GM12878 (cell line): ENCODE data around the gene TET1. TPM values are rescaled to one million over a fixed set of nuclear protein-coding genes. Genes with fewer than 3 reads are reported as not detected.

Source experiments
- ATAC-seq: fragments of 200-7000 bp; cut with Tn5 transposase; 3 replicates; pipeline ENCODE4 v1.9.1; 2020; ENCODE audit warnings: mild to moderate bottlenecking, moderate library complexity
- BruUV-seq: library from RNA; stranded (reverse); fragments of 400-500 nt; replicated peaks from 2 replicates; lab custom pipeline; 2021; lab: Mats Ljungman, UMichigan
- CTCF ChIA-PET: fragments of 300-600 bp; sonication (Branson Sonifier 250); formaldehyde crosslinking; extraction: SDS; loops from one replicate; lab custom pipeline; 2021; ENCODE audit warnings: inconsistent platforms; lab: Yijun Ruan, JAX
- POLR2A ChIA-PET: fragments of 350-600 bp; formaldehyde crosslinking; extraction: SDS; loops from one replicate; lab custom pipeline; 2021; ENCODE audit warnings: inconsistent platforms; lab: Charles Lee
- RAD21 ChIA-PET: fragments of 300-600 bp; sonication (Branson Sonifier 250); formaldehyde crosslinking; loops from one replicate; lab custom pipeline; 2023; ENCODE audit warnings: antibody characterized with exemption; ENCODE audit not compliant: unreplicated experiment; lab: Charles Lee
- SMC1A ChIA-PET: fragments of 300-600 bp; sonication (Branson Sonifier 250); formaldehyde crosslinking; loops from one replicate; lab custom pipeline; 2023; ENCODE audit not compliant: unreplicated experiment, uncharacterized antibody; lab: Charles Lee
- DNase-seq: peaks from one replicate; pipeline ENCODE4 v3.0.0-alpha.2; 2011; ENCODE audit warnings: low read depth, low spot score
- FAIRE-seq: peaks from 3 replicates; lab custom pipeline; 2011; peaks lifted over from hg19 to GRCh38; lab: Jason Lieb, UNC
- H2AFZ ChIP-seq: 2 replicates; pipeline ENCODE4 v1.6.0; 2011; ENCODE audit warnings: low read depth, low read length, control low read depth; ENCODE audit not compliant: control insufficient read depth
- H3K27ac ChIP-seq: 2 replicates; pipeline ENCODE4 v1.5.1; 2011; ENCODE audit warnings: control low read depth; ENCODE audit not compliant: control insufficient read depth, insufficient read depth
- H3K27me3 ChIP-seq, 2 experiments: replicated peaks in 1 of 2; 2 replicates each; pipeline versions ENCODE4 v1.6.0 to v1.6.1; 2011; ENCODE audit warnings: low read length in 1 of 2; ENCODE audit not compliant: control insufficient read depth in 2 of 2, insufficient read depth in 2 of 2
- H3K36me3 ChIP-seq, 2 experiments: 2 replicates each; pipeline ENCODE4 v1.5.1; 2011; ENCODE audit warnings: low read length in 1 of 2; ENCODE audit not compliant: control insufficient read depth in 2 of 2, insufficient read depth in 2 of 2
- H3K4me1 ChIP-seq: 2 replicates; pipeline ENCODE4 v1.6.1; 2011; ENCODE audit warnings: mild to moderate bottlenecking, low read length, moderate library complexity, mixed read lengths; ENCODE audit not compliant: control insufficient read depth, insufficient read depth
- H3K4me2 ChIP-seq: 2 replicates; pipeline ENCODE4 v1.6.0; 2011; ENCODE audit warnings: control low read depth; ENCODE audit not compliant: control insufficient read depth, insufficient read depth
- H3K4me3 ChIP-seq: fragments of 200-600 bp; sonication (generic); 2 replicates; pipeline ENCODE4 v1.5.1; 2016
- H3K79me2 ChIP-seq: 2 replicates; pipeline ENCODE4 v1.6.0; 2011; ENCODE audit warnings: low read length; ENCODE audit not compliant: control insufficient read depth, insufficient read depth
- H3K9ac ChIP-seq: 2 replicates; pipeline ENCODE4 v1.8.0; 2011; ENCODE audit warnings: low read length, control low read depth, mixed read lengths; ENCODE audit not compliant: control insufficient read depth, insufficient read depth
- H3K9me3 ChIP-seq: replicated peaks from 3 replicates; pipeline ENCODE4 v1.5.1; 2011; ENCODE audit warnings: mild to moderate bottlenecking, low read length; ENCODE audit not compliant: control insufficient read depth, insufficient read depth
- H4K20me1 ChIP-seq: 2 replicates; pipeline ENCODE4 v1.6.0; 2011; ENCODE audit not compliant: control insufficient read depth, insufficient read depth
- E2F8 ChIP-seq: fragments of 450-650 bp; IDR thresholded peaks from 2 replicates; pipeline ENCODE4 v1.6.1; 2018; ENCODE audit warnings: mild to moderate bottlenecking, low read depth, moderate library complexity; ENCODE audit not compliant: partially characterized antibody
- ESRRA ChIP-seq: IDR thresholded peaks from 2 replicates; pipeline ENCODE4 v1.6.1; 2012; ENCODE audit warnings: mild to moderate bottlenecking, low read length, improper control_type of control experiment
- GATAD2B ChIP-seq: fragments of 450-650 bp; conservative IDR thresholded peaks from 2 replicates; pipeline ENCODE4 v1.6.1; 2017; ENCODE audit warnings: low read depth, mild to moderate bottlenecking, moderate library complexity
- WGBS: methylation state at CpG from one replicate; pipeline ENCODE4 v1.1.6; 2016; ENCODE audit warnings: low lambda C conversion rate; ENCODE audit not compliant: insufficient replicate concordance, insufficient coverage; ENCODE audit errors: missing lambda C conversion rate; 5-methylcytosine and 5-hydroxymethylcytosine counted together
- in situ Hi-C: fragments of 300-500 bp; cut with MboI; formaldehyde crosslinking; loops from 9 replicates; pipeline ENCODE4 v1.14.3; 2018; ENCODE audit warnings: mixed read lengths
- intact Hi-C: fragments of 100-400 bp; cut with micrococcal nuclease; formaldehyde crosslinking; loops from one replicate; pipeline ENCODE4 v1.14.2; 2022; ENCODE audit not compliant: unreplicated experiment
- polyA plus RNA-seq, 11 experiments: library from polyadenylated mRNA; depleted of rRNA in 4 of 11; unstranded in 6 of 11; stranded (reverse) in 5 of 11; fragments of >200 nt; fragmentation: Nextera tagmentation in 4 of 11; fragmentation: Illumina TruSeq in 1 of 11; extraction: Ambion mirVana in 4 of 11; extraction: Trizol in 1 of 11; gene quantifications; 1 replicate in 1 of 11; 2 replicates in 10 of 11; pipeline versions ENCODE4 v1.2.1 to v1.2.3, GENCODE V29; 2011 to 2016; ENCODE audit warnings: inconsistent platforms in 2 of 11, missing spikeins in 2 of 11, low read depth in 1 of 11
- total RNA-seq, 4 experiments: library from RNA; depleted of rRNA in 3 of 4; stranded (reverse); fragments of >200 nt in 3 of 4; fragmentation: Illumina TruSeq in 1 of 4; extraction: Trizol in 1 of 4; gene quantifications; 2 replicates each; pipeline versions ENCODE4 v1.2.1 to v1.2.3, GENCODE V29; 2013 to 2021
- TF ChIP-seq, protein P1 (sequence below): fragments of 450-650 bp; formaldehyde crosslinking; IDR thresholded peaks from 2 replicates; pipeline ENCODE4 v1.5.0; 2022; ENCODE audit warnings: mild to moderate bottlenecking, missing genetic modification characterization

The TET1 gene
- total and polyA plus RNA-seq, 10 of the 15 experiments (the other 5 are each of a cell fraction or from before 2014, with no cell fraction given): 0.22 to 1.4 (median 0.60) TPM

DNA sequence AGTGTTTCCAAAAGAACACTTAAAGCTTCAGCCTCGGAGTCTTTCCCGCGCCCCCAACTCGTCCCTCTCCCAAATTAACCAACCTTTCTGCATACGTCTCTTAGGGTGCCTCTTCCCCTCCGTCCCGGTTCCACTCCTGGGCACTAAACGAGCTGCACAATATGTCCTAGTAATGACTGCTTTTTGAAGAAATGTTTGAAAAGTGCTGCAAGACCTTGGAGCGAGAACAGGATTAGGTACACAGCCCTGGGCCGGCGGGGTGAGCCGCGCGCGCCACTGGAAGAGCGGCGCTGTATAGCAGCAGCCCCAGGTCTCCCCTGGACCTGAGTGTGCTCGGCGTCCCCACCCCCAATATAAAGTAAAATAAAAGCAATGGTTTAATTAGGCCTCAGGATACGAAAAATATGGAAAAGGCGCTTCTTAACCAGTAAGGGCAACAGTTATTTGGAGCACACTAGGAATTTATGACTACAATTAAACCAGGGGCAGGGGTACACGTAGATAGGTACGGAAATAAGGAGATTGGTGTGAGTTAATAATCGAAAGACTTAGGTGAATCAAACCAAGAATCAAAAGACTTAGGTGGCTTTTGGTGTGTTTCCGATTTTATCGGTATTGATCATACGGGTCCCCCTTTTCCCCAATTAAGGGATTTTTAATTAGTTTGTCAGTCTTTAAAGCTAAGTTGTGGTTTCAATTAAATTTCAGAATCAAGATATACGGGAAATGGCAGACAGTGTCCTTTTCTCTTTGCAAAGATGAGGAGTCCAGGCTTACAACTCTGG, 1.9 kb downstream of the TET1 start:
- no peaks in the 10 kb centered on the region for H3K36me3 ChIP-seq
- no peak for DNase-seq
- no TSS peak for BruUV-seq
- CTCF ChIA-PET: no interaction called here
- POLR2A ChIA-PET: no interaction called here
- H3K79me2 ChIP-seq: no peaks in the 10 kb centered on the region
- RAD21 ChIA-PET: no interaction called here
- intact Hi-C loops (no loop called here), in situ Hi-C loops (no loop called here)
- ATAC-seq: no peak
- TF ChIP-seq, protein P1, sequence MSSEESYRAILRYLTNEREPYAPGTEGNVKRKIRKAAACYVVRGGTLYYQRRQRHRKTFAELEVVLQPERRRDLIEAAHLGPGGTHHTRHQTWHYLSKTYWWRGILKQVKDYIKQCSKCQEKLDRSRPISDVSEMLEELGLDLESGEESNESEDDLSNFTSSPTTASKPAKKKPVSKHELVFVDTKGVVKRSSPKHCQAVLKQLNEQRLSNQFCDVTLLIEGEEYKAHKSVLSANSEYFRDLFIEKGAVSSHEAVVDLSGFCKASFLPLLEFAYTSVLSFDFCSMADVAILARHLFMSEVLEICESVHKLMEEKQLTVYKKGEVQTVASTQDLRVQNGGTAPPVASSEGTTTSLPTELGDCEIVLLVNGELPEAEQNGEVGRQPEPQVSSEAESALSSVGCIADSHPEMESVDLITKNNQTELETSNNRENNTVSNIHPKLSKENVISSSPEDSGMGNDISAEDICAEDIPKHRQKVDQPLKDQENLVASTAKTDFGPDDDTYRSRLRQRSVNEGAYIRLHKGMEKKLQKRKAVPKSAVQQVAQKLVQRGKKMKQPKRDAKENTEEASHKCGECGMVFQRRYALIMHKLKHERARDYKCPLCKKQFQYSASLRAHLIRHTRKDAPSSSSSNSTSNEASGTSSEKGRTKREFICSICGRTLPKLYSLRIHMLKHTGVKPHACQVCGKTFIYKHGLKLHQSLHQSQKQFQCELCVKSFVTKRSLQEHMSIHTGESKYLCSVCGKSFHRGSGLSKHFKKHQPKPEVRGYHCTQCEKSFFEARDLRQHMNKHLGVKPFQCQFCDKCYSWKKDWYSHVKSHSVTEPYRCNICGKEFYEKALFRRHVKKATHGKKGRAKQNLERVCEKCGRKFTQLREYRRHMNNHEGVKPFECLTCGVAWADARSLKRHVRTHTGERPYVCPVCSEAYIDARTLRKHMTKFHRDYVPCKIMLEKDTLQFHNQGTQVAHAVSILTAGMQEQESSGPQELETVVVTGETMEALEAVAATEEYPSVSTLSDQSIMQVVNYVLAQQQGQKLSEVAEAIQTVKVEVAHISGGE (CRISPR knock-in tag): no peak
- TF ChIP-seq GATAD2B (no peak), E2F8 (no peak), ESRRA (no peak)
- no peaks in the 10 kb centered on the region for H4K20me1 ChIP-seq
- SMC1A ChIA-PET: no interaction called here
- H3K9ac ChIP-seq: no peak overlapping the region
- no peak overlapping the region for H2AFZ ChIP-seq
- 51% methylated on average over 28 of the region's 28 CpGs for WGBS
- H3K27me3 ChIP-seq: peaks cover 6 to 10% of the 10 kb centered on the region in 2 experiments
- no peaks in the 10 kb centered on the region for H3K9me3 ChIP-seq
- no peak overlapping the region for H3K4me3 ChIP-seq
- no peaks in the 10 kb centered on the region for H3K4me1 ChIP-seq
- no peak overlapping the region for H3K27ac ChIP-seq
- H3K4me2 ChIP-seq: no peak overlapping the region
- FAIRE-seq: no peak
